OCI-LY1 (cell line): ENCODE data around the gene SOS1.

Source experiments
- H2AFZ ChIP-seq: fragments of 200-600 bp; sonication (generic), shearing (Covaris generic); 2 replicates; pipeline ENCODE4 v1.6.0; 2014; ENCODE audit warnings: antibody characterized with exemption, mild to moderate bottlenecking, low read length
- H3F3A ChIP-seq: fragments of 200-600 bp; sonication (generic), shearing (Covaris generic); 2 replicates; pipeline ENCODE4 v1.6.0; 2014; ENCODE audit warnings: mild to moderate bottlenecking, antibody characterized with exemption, low read length, moderate library complexity; ENCODE audit not compliant: insufficient read depth
- H3K27ac ChIP-seq: fragments of 200-600 bp; sonication (generic); 2 replicates; pipeline ENCODE4 v1.5.1; 2014; ENCODE audit warnings: low read length, mixed run types, mild to moderate bottlenecking, low read depth; ENCODE audit not compliant: poor library complexity, severe bottlenecking
- H3K27me3 ChIP-seq: fragments of 200-600 bp; sonication (generic); 2 replicates; pipeline ENCODE4 v1.6.0; 2014; ENCODE audit warnings: antibody characterized with exemption, mild to moderate bottlenecking, low read length, moderate library complexity; ENCODE audit not compliant: insufficient read depth
- H3K36me3 ChIP-seq: fragments of 200-600 bp; sonication (generic); 2 replicates; pipeline ENCODE4 v1.6.1; 2014; ENCODE audit warnings: mild to moderate bottlenecking, antibody characterized with exemption, low read length, moderate library complexity, mixed read lengths; ENCODE audit not compliant: insufficient read depth
- H3K4me1 ChIP-seq: fragments of 200-600 bp; sonication (generic); 2 replicates; pipeline ENCODE4 v1.5.1; 2014; ENCODE audit warnings: mild to moderate bottlenecking, low read length, moderate library complexity; ENCODE audit not compliant: insufficient read depth, severe bottlenecking
- H3K4me2 ChIP-seq: fragments of 200-600 bp; sonication (generic), shearing (Covaris generic); 2 replicates; pipeline ENCODE4 v1.6.1; 2014; ENCODE audit warnings: low read length
- H3K4me3 ChIP-seq: fragments of 200-600 bp; sonication (generic); 2 replicates; pipeline ENCODE4 v1.5.1; 2014; ENCODE audit warnings: low read length, low read depth, mild to moderate bottlenecking, mixed read lengths; ENCODE audit not compliant: poor library complexity, severe bottlenecking
- H3K79me2 ChIP-seq: fragments of 200-600 bp; shearing (Covaris generic); 2 replicates; pipeline ENCODE4 v1.6.1; 2016; ENCODE audit warnings: mixed run types, low read length, mixed read lengths; ENCODE audit not compliant: insufficient read depth
- H3K9ac ChIP-seq: fragments of 200-600 bp; sonication (generic), shearing (Covaris generic); 2 replicates; pipeline ENCODE4 v1.6.1; 2014; ENCODE audit warnings: mild to moderate bottlenecking, low read length, mixed read lengths
- H3K9me2 ChIP-seq: fragments of 200-600 bp; sonication (generic), shearing (Covaris generic); 2 replicates; pipeline ENCODE4 v1.6.1; 2014; ENCODE audit warnings: low read depth, mild to moderate bottlenecking, low read length, mixed read lengths
- H3K9me3 ChIP-seq: fragments of 200-600 bp; shearing (Covaris generic); 2 replicates; pipeline ENCODE4 v1.6.1; 2014; ENCODE audit warnings: low read length, mixed read lengths
- H4K20me1 ChIP-seq: fragments of 200-600 bp; sonication (generic), shearing (Covaris generic); 2 replicates; pipeline ENCODE4 v1.6.0; 2016; ENCODE audit warnings: mild to moderate bottlenecking, low read length; ENCODE audit not compliant: insufficient read depth
- EZH2 ChIP-seq: fragments of 200-600 bp; sonication (generic), shearing (Covaris generic); IDR thresholded peaks from 2 replicates; pipeline ENCODE4 v1.8.0; 2017; ENCODE audit warnings: borderline replicate concordance, mixed run types, mild to moderate bottlenecking, antibody characterized with exemption, low read length, moderate library complexity, mixed read lengths
- TF ChIP-seq, protein P1 (sequence below): fragments of 200-600 bp; sonication (generic), shearing (Covaris generic); IDR thresholded peaks from 2 replicates; pipeline ENCODE4 v1.5.1; 2017; ENCODE audit warnings: mild to moderate bottlenecking, antibody characterized with exemption, low read length, moderate library complexity, mixed read lengths

SOS1 gene

DNA sequence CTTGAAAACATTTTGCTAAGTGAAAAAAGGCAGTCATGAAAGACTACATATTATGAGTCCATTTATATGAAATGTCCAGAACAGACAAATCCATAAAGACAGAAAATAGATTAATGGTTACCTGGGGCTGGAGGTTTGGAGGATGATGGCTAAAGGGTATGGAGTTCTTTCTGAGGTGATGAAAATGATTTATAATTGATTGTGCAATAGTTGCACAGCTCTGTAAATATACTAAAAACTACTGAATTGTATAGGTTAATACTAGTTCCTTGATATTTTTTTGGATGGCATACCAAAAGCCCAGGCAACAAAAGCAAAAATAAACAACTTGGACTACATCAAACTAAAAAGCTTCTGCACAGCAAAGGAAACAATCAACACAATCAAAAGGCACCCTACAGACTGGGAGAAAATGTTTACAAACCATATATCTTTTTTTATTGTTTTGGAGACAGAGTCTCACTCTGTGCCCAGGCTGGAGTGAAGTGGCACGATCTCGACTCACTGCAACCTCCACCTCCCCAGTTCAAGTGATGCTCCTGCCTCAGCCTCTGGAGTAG lies 21.5 kb downstream of the SOS1 start:
- no peak for TF ChIP-seq EZH2
- TF ChIP-seq, protein P1, sequence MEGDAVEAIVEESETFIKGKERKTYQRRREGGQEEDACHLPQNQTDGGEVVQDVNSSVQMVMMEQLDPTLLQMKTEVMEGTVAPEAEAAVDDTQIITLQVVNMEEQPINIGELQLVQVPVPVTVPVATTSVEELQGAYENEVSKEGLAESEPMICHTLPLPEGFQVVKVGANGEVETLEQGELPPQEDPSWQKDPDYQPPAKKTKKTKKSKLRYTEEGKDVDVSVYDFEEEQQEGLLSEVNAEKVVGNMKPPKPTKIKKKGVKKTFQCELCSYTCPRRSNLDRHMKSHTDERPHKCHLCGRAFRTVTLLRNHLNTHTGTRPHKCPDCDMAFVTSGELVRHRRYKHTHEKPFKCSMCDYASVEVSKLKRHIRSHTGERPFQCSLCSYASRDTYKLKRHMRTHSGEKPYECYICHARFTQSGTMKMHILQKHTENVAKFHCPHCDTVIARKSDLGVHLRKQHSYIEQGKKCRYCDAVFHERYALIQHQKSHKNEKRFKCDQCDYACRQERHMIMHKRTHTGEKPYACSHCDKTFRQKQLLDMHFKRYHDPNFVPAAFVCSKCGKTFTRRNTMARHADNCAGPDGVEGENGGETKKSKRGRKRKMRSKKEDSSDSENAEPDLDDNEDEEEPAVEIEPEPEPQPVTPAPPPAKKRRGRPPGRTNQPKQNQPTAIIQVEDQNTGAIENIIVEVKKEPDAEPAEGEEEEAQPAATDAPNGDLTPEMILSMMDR = no peak
- H3K36me3 ChIP-seq = peaks cover 6% of the 10 kb centered on the region; the same call in 1 of the 2 replicates
- H3K4me1 ChIP-seq = peaks cover 32% of the 10 kb centered on the region
- H3K4me2 ChIP-seq = no peak overlapping the region
- H2AFZ ChIP-seq = no peak overlapping the region
- no peak overlapping the region for H3K27ac ChIP-seq
- H3K9me3 ChIP-seq = no peaks in the 10 kb centered on the region
- H3K27me3 ChIP-seq = no peaks in the 10 kb centered on the region
- peaks cover 96% of the 10 kb centered on the region for H3K79me2 ChIP-seq
- H3K9me2 ChIP-seq = no peaks in the 10 kb centered on the region
- no peaks in the 10 kb centered on the region for H3F3A ChIP-seq
- no peak overlapping the region for H3K4me3 ChIP-seq
- H4K20me1 ChIP-seq = no peaks in the 10 kb centered on the region
- H3K9ac ChIP-seq = no peak overlapping the region

DNA sequence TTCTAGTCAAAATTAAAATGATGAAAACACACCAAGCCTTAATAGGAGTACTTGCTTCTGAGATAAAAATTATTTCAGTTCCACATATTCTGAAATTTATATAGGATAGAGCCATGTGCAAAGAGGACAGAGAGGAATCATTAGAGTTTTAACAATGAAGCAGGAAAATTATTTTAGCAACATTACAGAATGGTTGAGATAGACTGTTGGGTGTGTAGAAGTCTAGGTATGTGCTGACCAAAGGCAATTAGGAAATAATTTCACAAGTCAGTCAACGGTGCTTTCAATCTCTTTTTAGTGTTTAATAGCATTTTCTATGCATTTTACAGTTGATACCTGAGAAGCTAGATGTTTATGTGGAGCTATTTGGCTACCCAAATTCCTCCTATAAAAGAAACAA lies 25.2 kb downstream of the SOS1 start:
- Histone ChIP-seq H3F3A (no peaks in the 10 kb centered on the region), H3K9me2 (no peaks in the 10 kb centered on the region), H3K36me3 (peaks cover 9% of the 10 kb centered on the region; the same call in 1 of the 2 replicates), H3K27ac (peak overlapping the region; percentile 60), H3K4me2 (peak overlapping the region; percentile 5; the same call in 1 of the 2 replicates), H3K9ac (peak overlapping the region; percentile 6; the same call in 1 of the 2 replicates), H3K4me1 (peaks cover 40% of the 10 kb centered on the region), H3K9me3 (no peaks in the 10 kb centered on the region), H4K20me1 (no peaks in the 10 kb centered on the region), H3K27me3 (no peaks in the 10 kb centered on the region), H3K79me2 (peaks cover 79% of the 10 kb centered on the region), H3K4me3 (no peak overlapping the region), H2AFZ (no peak overlapping the region)
- TF ChIP-seq EZH2 = no peak
- TF ChIP-seq, protein P1 = no peak

DNA sequence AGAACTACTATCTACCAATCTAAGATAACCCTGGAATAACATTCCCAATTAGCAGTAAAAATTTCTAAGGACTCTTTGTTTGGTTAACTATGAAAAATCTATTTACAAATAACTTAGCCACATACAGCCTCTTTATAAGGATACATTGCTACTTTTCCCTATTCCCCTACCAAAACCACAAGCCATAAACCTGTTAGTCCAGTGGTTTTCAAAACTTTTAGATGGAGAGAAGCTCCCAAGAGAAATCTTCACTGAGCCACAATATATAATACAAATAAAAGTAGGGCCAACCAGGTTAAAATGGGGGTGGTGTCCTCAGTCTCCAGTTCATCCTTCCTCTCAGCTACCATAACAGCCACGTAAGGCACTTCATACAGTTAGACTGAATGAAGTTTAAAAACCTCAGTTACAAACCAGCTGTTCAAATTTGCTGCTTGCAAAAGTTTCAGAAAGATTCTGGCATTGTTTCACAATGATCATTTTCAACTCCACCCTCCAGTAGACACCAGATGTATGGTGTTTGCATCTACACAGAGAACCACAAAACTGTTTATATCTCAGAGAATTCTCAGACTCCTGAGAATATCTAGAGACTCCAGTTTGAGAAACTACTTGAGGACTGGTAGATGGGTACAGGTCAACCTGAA lies 26.0 kb downstream of the SOS1 start:
- TF ChIP-seq, protein P1 = no peak
- TF ChIP-seq EZH2 = no peak
- no peaks in the 10 kb centered on the region for H3K9me2 ChIP-seq
- no peaks in the 10 kb centered on the region for H3K27me3 ChIP-seq
- peak overlapping the region; percentile 5; the same call in 1 of the 2 replicates for H3K4me2 ChIP-seq
- peaks cover 32% of the 10 kb centered on the region for H3K4me1 ChIP-seq
- H4K20me1 ChIP-seq = no peaks in the 10 kb centered on the region
- peaks cover 71% of the 10 kb centered on the region for H3K79me2 ChIP-seq
- H3F3A ChIP-seq = no peaks in the 10 kb centered on the region
- H3K27ac ChIP-seq = peak overlapping the region; percentile 60
- H2AFZ ChIP-seq = no peak overlapping the region
- no peaks in the 10 kb centered on the region for H3K9me3 ChIP-seq
- 0 out of 2 replicates have a peak, but pooled peaks cover 6% of the 10 kb centered on the region for H3K36me3 ChIP-seq
- no peak overlapping the region for H3K4me3 ChIP-seq
- H3K9ac ChIP-seq = peak overlapping the region; percentile 6; the same call in 1 of the 2 replicates
